A549 treated with AZD2906 at 1 μM for 4 hours (cell line): ENCODE results near the gene ZNF443. TPM values are rescaled to one million over a fixed set of nuclear protein-coding genes. Genes with fewer than 3 reads are reported as not detected.

ENCODE experiments used
- total RNA-seq: library from RNA; stranded (reverse); fragments of 200-300 nt; extraction: Qiagen RNA extraction; gene quantifications from 5 replicates; pipeline ENCODE4 v1.2.3, GENCODE V29; 2022

Gene ZNF443
- total RNA-seq = 0.86 to 1.2 TPM (median 0.89 TPM) in 5 replicates

GRCh38 chr19:12440541-12441316 is at the start of gene ZNF443:
Gene ZNF443, minus strand, starts transcription at chr19:12441021. Its CDS starts 107 bp downstream, at chr19:12440914.

GRCh38 chr19:12484371-12485051 is 43.7 kb upstream of the ZNF443 start, which contains the start of gene ZNF709:
Gene ZNF709, minus strand, starts transcription at chr19:12484816. Its CDS starts 159 bp downstream, at chr19:12484657.

DNA sequence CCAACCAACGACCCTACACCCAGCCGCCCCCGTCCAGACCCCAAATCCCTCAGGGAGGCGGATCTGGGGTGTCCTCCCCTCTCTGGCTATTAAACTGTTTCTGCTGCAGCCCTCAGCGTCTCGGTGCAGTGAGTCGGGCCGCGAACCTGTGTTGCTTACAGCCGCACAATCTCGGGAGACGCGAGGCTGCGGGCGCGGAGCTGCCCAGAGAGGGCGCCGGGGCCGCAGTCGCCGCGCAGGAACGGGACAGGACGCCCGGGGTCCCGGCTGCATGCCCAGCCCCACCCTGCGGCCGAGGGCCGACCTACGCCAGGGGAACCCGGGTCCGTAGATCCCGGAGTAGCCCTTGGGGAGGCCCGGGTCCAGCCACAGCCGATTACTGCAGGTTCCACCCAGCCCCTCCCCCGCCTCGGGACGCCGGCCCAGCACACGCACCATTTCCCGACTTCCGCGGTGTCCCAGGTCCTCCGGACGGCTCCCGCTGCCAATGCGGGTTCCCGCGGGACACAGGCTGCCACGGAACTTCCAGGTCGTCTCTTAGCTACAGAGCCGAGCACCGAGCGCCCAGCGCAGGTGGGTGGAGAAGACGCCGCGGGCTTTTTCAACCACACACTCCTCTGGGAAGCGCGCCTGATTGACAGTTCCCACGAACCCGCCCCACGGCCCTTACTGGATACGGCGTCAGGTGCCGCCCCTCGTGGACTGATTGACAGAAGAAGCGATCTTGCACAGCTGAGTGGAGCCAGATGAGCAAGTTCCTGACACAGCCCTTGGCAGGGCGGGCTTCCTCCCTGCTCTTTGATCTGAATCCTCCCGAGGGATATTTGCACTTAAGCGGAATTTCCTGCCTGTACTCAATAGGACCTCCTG is 40.0 kb downstream of the ZNF443 start, which contains the start of gene ZNF799:
Gene ZNF799, minus strand, starts transcription at position 639 of the 870 bp plus-strand sequence. Its CDS starts 201 bp downstream, at position 438.

Other genes starting within 250 kb of the ZNF443 start
- gene ZNF44, start 146.1 kb downstream of the ZNF443 start, total RNA-seq = 0.65 to 0.90 TPM (median 0.70 TPM) in 5 replicates
- gene ZNF563, start 107.4 kb downstream of the ZNF443 start, total RNA-seq = not detected in 5 replicates
- gene ZNF442, start 75.3 kb downstream of the ZNF443 start, total RNA-seq = not detected in 5 replicates
- 1.3 to 1.9 TPM (median 1.5 TPM) in 5 replicates for gene ZNF799, start 39.8 kb downstream of the ZNF443 start, total RNA-seq
- gene ZNF709, start 43.8 kb upstream of the ZNF443 start, total RNA-seq = 0.01 to 0.02 TPM (median 0.02 TPM) in 3 of 5 replicates, not detected in the others
- gene ZNF564, start 110.5 kb upstream of the ZNF443 start, total RNA-seq = 1.3 to 2.4 TPM (median 1.7 TPM) in 5 replicates
- gene ZNF490, start 169.8 kb upstream of the ZNF443 start, total RNA-seq = 0.50 to 1.3 TPM (median 0.61 TPM) in 5 replicates
- 4.0 to 5.8 TPM (median 5.0 TPM) in 5 replicates for gene ZNF791, start 169.9 kb upstream of the ZNF443 start, total RNA-seq
- 17.1 to 23.1 TPM (median 20.5 TPM) in 5 replicates for gene MAN2B1, start 225.7 kb upstream of the ZNF443 start, total RNA-seq
- gene WDR83, start 225.8 kb upstream of the ZNF443 start, total RNA-seq = 7.4 to 11.2 TPM (median 9.7 TPM) in 5 replicates
- gene DHPS, start 240.9 kb upstream of the ZNF443 start, total RNA-seq = 36.8 to 48.6 TPM (median 46.6 TPM) in 5 replicates
- not detected in 5 replicates for gene GNG14, start 247.0 kb upstream of the ZNF443 start, total RNA-seq